AG10803 (cell line): Measurements from ENCODE around the gene PPM1H.

Experiments used
- DNase-seq: peaks from one replicate; pipeline ENCODE4 v3.0.0; 2010; ENCODE audit warnings: low read depth
- H3K4me3 ChIP-seq: 2 replicates; pipeline ENCODE4 v1.5.1; 2011; ENCODE audit warnings: mild to moderate bottlenecking, low read length, control low read depth
- TF ChIP-seq, protein P1 (sequence below): conservative IDR thresholded peaks from 2 replicates; pipeline ENCODE4 v1.5.1; 2011; ENCODE audit warnings: mild to moderate bottlenecking, low read length, control low read depth, inconsistent platforms

The PPM1H gene

DNA sequence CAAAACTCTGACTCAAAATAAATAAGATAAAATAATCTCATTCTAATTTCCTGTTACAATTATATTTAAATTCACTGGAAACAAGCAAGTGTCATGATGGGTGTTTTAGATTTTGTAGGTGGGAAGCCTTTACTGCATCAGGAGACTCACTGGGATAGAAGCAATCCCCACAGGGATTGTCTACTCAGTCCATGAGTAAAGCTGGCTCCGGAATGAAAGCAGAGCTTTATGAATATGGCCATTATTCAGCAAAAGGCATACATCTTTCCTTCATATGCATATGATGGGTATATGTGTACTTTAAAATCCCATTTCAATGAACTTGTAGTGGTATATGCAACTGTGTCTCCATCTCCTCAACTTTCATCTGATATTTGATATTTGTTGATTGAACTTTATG, 25.4 kb upstream of the PPM1H start:
- no peak overlapping the region for H3K4me3 ChIP-seq
- no peak for DNase-seq
- TF ChIP-seq, protein P1, sequence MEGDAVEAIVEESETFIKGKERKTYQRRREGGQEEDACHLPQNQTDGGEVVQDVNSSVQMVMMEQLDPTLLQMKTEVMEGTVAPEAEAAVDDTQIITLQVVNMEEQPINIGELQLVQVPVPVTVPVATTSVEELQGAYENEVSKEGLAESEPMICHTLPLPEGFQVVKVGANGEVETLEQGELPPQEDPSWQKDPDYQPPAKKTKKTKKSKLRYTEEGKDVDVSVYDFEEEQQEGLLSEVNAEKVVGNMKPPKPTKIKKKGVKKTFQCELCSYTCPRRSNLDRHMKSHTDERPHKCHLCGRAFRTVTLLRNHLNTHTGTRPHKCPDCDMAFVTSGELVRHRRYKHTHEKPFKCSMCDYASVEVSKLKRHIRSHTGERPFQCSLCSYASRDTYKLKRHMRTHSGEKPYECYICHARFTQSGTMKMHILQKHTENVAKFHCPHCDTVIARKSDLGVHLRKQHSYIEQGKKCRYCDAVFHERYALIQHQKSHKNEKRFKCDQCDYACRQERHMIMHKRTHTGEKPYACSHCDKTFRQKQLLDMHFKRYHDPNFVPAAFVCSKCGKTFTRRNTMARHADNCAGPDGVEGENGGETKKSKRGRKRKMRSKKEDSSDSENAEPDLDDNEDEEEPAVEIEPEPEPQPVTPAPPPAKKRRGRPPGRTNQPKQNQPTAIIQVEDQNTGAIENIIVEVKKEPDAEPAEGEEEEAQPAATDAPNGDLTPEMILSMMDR, result no peak

DNA sequence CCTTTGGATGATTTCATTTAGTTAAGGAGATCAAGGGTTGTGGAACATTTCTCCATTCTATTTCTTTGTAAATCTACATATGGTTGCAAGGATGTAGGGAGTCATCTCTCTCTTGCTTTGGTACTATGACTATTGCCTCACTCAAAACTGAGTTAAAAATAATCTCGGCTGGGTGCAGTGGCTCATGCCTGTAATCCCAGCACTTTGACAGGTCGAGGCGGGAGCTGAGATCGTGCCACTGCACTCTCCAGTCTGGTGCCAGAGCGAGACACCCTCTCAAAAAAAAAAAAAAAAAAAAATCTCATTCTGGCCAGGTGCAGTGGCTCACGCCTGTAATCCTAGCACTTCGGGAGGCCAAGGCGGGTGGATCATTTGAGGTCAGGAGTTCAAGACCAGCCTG, 24.8 kb upstream of the PPM1H start:
- H3K4me3 ChIP-seq, result no peak overlapping the region
- DNase-seq, result no peak
- TF ChIP-seq, protein P1, result no peak

DNA sequence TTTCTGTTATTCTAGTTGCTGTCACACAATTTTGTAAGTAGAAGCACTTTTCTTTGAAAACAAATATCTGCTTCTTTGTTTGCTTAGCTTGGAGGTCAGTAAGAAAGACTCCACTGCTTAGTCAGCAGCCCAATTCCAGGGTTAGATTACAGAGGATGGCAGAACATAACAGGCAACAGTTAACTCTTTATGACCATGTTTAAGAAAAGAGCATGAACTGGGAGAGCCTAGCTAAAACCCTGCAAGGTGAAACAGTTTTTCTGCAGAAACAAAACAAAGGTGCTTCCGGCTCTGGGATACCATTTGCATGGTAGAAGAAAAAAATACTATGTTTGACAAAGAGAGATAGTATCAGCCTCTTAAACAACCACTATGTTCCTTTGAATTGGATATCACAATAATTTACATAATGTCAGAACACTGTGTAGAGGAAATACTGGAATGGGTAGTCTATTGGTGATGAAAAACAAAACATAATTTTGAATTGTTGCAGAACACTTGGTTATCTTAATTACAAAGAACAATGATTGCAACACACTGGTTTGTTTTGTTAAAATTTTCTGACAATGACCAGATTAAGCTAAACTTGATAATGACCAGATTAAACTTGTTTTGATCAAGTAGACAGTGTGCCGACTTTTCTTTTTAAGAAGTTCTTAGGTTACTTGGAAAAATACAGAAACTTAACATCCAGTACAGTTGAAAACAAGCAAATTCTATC, 22.4 kb upstream of the PPM1H start:
- no peak for DNase-seq
- TF ChIP-seq, protein P1, result no peak
- H3K4me3 ChIP-seq, result no peak overlapping the region

DNA sequence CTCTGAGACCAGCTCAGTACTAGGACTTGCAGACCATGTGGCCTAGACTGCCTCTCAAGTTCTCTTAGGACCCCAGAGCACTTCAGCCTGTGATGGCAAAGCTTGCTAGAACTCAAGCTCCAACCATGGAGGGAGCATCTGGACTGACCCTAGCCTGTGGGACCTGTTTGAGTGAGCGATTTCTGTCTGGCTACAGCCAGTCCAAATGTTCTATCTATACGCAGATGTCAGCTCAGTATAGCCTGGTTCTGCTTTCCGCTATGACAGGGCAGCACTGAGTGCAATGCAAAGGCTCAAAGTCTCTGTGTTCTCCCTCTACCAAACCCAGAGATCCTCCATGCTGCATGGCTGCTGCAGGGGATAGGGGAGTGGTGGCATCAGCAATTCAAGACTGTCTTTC, 20.7 kb upstream of the PPM1H start:
- DNase-seq, result no peak
- TF ChIP-seq, protein P1, result no peak
- no peak overlapping the region for H3K4me3 ChIP-seq

DNA sequence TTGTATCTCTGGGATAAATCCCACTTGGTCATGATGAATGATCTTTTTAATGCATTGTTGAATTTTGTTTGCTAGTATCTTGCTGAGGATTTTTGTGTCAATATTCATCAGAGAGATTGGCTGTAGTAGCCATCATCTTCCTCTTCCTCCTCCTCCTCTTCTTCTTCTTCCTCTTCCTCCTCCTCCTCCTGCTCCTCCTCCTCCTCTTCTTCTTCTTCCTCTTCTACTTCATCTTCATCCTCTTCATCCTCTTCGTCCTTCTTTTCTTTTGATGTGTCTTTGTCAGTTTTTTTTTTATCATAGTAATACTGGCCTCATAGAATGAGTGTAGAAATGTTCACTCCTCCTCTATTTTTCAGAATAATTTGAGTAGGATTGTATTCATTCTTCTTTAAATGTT, 15.4 kb upstream of the PPM1H start:
- no peak overlapping the region for H3K4me3 ChIP-seq
- TF ChIP-seq, protein P1, result no peak
- DNase-seq, result no peak

DNA sequence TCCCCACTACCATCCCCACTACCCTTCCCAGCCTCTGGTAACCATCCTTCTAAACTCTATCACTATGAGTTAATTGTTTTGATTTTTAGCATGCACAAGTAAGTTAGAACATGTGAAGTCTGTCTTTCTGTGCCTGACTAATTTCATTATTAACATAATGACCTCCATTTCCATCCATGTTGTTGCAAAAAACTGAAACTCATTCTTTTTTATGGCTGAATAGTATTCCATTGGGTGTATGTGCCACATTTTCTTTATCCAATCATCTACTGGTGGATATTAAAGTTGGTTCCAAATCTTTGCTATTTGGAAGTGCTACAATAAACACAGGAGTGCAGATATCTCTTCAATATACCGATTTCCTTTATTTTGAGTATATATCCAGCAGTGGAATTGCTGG, 13.2 kb upstream of the PPM1H start:
- TF ChIP-seq, protein P1, result no peak
- DNase-seq, result no peak
- no peak overlapping the region for H3K4me3 ChIP-seq

DNA sequence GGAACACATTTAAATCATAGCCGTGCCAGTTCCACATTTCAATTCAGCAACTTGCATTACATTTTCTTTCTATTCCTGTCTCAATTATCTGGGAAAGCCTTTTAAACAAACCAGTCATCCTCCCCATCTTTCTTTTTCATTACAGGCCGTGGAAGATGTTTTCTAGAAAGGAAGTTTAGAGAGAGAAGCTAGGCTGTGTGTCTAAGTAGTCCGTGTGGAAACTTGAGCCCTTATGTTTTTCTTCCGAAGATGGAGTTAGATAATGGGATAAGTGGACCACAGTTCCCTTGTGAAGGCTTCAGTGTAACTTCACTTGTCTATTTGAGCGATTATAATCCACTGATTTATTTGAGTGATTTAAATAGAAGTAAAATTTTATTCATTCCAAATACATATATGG, 12.4 kb upstream of the PPM1H start:
- TF ChIP-seq, protein P1, result no peak
- no peak overlapping the region for H3K4me3 ChIP-seq
- no peak for DNase-seq
